Right renal cortex interstitium (tissue), 3 donors: ENCODE results near the gene SPATS1. TPM values are rescaled to one million over a fixed set of nuclear protein-coding genes. Genes with fewer than 3 reads are reported as not detected.
"Not testable (repeated sequence)": the region's sequence is repeated elsewhere in the genome, so short reads cannot be mapped to it uniquely, and the experiment has no call there.

Experiments used
- DNase-seq, 3 donors: peaks; one replicate each; pipeline ENCODE4 v3.0.0-alpha.2; 2013; ENCODE audit warnings: low read depth in 3 of 3, low spot score in 2 of 3
- polyA plus RNA-seq, 3 donors: library from polyadenylated mRNA; unstranded; fragments of 120-200 nt; gene quantifications; one replicate each; pipeline ENCODE4 v1.2.1, GENCODE V29; 2013; ENCODE audit not compliant: insufficient read length in 3 of 3

Gene SPATS1
- polyA plus RNA-seq, 3 donors, result not detected

DNA sequence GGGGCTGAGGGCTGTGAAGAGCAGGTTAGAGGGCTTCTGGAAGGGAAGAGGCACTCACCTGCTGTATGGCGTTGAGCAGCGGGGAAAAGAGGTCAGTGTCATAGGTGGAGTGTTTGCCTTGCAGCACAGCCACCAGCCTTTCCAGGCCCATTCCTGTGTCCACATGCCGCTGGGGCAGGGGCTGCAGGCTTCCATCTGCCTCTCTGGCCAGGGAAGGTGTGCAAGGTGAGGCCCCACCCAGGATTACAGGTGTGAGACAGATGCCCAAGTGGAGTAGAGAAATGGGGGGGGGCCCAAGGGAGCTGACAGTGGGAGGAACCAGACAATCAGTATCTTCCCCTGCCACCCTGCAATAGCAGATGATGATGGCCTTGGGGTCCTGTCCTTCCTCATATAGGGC is 32.2 kb upstream of the SPATS1 start:
- DNase-seq, result no peak

- DNase-seq, result no peak
These were observed 31.1 kb upstream of the SPATS1 start for GRCh38 chr6:44311304-44311703.

- DNase-seq, result no peak
These were observed 30.7 kb upstream of the SPATS1 start for GRCh38 chr6:44311767-44312166.

DNA sequence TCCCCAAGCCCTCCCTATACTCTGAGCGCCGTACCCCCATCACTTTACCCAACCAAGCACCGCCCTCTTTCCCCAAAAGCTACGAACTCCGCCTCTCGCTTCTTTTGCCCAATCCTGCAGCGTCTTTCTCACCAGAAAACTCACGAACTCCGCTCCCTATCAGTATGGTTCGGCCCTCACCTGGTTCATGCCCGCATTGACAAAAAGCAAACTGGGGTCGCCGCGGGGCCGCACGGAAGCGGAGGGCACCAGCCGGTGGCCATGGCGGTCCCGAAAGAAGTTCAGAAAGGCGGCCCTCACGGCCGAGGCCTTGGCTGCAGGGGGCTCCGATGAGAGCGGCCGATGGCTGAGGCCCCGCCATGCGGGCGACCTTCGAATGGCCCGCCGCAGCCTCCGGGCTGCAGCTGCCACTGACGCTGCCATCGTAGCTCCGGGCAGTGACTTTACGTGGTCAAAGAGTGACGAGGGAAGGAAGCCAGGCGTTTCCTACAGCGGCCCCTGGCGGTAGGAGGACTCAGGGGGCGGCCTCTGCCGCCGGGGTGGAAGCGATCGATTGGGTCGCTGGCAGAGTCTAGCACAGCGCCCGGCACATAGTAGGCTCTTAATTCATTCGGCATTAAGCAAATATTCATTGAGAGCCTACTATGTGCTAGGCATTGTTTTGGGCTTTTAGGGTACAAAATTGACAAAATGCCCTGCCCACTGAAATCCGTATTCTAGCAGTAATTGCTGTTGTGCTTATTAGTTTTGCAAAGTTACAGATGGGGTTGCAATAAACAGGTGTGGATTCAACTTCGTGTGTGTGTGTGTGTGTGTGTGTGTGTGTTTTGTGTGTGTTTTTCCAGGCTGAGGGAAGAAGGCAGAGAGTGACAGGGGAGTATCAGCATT is 29.3 kb upstream of the SPATS1 start, which contains the start of gene AARS2:
Gene AARS2 (minus strand): TSS at position 447 of the 888 bp plus-strand sequence. CDS start 24 bp downstream, at position 423.
- peak; percentile 76 for DNase-seq

GRCh38 chr6:44314657-44315056 is 27.8 kb upstream of the SPATS1 start:
- DNase-seq, result not testable (repeated sequence)

- no peak for DNase-seq
These were observed 26.9 kb upstream of the SPATS1 start for GRCh38 chr6:44315516-44315915.

DNA sequence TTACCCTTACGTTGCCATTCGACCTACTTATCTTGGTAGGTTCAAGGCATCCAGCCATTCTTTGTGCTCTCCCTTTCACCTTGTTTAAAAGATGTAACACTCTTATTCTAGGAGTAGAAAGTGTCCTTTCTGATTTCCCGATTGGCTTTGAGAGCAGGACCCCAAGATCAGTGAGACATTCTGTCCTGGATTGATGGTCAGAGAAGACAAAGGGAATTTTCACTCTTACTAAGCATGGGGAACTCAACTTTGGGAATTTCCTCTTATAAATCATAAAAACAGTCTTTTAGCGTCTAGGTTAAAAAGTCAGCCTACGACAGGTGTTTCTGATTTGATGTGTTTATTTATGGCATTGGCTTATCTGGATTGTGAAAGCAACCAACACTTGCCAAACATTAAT is 26.5 kb upstream of the SPATS1 start:
- DNase-seq, result no peak

GRCh38 chr6:44316481-44316880 is 26.0 kb upstream of the SPATS1 start:
- no peak for DNase-seq

GRCh38 chr6:44317136-44317631 is 25.3 kb upstream of the SPATS1 start:
- DNase-seq, result not testable (repeated sequence)

DNA sequence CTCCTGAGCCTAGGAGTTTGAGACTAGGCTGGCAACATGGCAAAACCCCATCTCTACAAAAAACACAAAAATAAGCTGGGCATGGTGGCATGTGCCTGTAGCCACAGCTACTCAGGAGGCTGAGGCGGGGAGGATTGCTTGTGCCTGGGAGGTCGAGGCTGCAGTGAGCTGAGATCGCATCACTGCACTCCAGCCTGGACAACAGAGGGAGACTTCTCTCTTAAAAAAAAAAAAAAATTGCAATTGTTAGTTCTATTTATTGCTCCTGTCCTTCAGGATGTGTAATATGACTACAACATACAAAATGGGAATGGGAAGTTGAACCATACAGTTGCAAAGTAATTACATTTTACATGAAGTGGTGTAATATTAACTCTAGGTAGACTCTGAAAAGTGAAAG is 21.2 kb upstream of the SPATS1 start:
- no peak for DNase-seq

DNA sequence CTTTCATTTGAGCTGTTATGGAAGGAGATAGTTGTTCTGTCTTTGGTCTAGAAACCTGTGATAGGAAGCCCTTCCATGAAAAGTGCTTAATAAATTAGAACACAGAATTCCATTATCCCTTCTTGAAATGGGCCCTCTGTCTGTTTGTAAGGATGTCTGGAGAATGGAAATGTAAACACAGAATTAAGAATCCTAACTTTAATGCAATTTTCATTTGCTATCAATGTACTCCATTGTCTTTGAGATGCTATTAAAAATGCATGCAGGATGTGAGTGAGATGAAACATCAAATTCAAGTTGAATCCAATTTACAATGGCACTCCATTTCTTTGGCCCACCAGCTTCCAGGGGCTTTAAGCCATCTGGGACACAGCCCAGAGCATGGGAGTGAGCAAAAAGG is 15.4 kb upstream of the SPATS1 start:
- no peak for DNase-seq

DNA sequence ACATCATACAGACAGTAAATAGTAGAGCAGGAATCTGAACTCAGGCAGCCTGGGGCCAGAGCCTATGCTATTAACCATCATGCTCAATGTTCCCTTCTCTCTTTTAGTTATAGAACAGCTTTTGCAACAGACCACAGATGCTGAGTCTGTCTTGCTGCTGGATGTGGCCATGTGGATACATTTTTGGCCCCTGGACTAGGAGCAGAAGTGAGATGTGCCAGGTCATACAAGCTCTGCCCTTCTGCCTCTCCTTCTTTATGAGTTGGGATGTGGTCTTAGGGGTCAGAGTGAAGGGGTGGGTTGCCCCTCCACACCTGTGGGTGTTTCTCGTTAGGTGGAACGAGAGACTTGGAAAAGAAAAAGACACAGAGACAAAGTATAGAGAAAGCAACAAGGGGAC is 14.7 kb upstream of the SPATS1 start:
- no peak for DNase-seq

DNA sequence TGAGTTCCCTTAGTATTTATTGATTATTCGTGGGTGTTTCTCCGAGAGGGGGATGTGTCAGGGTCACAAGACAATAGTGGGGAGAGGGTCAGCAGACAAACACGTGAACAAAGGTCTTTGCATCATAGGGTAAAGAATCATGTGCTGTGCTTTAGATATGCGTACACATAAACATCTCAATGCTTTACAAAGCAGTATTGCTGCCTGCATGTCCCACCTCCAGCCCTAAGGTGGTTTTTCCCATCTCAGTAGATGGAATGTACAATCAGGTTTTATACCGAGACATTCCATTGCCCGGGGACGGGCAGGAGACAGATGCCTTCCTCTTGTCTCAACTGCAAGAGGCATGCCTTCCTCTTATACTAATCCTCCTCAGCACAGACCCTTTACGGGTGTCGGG is 14.2 kb upstream of the SPATS1 start:
- not testable (repeated sequence) for DNase-seq

DNA sequence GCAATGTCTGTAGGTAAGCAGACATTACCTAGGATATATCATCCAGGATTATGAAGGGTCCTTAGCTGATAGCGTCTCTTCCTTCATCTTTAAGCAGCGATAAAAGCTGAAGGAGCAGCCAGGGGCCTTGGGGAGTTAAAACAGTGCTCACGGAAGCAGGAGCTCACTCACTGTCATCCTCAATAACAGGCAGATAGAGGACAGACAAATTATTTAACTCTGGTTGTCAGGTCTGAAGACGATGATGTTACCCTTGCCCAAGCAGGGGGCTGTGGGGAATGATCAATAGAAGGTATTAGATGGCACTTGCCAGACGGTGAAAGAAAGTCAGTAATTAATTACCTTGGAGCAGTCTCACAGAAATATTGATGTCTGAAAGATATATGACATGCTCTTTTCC is 12.6 kb upstream of the SPATS1 start:
- DNase-seq, result no peak

DNA sequence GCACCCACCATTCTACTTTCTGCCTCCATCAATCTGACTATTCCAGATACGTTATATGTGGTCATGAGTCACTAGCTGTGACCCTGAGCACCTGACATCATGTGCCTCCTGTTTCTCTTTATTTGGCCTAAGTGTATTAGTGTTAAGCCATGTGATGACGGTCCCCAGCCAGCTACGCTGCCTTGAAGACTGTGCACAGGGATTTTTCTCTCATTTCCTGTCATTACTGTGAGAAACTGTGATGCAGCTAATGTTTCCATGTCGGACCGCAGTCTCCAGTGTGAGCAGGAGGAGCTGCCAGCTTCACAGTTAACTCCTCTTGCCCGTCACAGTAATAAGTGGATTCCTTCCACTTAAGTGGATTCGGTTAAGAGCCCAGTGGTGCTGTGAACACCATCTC is 9.9 kb upstream of the SPATS1 start:
- no peak for DNase-seq

- no peak for DNase-seq
These were observed 9.1 kb upstream of the SPATS1 start for GRCh38 chr6:44333273-44333919.

GRCh38 chr6:44333942-44334341 is 8.5 kb upstream of the SPATS1 start:
- DNase-seq, result no peak

DNA sequence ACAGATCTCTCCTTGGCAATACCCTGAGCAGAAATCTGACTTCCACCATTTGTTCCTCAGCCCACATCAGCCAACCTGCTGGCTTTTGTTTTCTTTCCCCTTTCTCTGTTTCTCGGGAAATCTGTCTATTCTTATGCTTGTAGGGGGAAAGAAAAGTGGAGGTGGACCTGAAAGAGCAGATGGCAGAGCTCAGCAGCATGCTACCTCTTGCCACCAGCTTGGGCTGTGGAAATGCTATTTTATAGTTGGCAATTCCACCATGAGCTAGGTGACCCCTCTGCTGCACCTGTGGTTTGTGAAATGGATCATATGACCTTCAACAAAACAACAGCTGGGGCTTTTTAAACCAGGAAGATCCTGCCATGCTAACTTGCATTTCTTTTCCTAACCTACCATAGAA is 6.8 kb upstream of the SPATS1 start:
- DNase-seq, result no peak

DNA sequence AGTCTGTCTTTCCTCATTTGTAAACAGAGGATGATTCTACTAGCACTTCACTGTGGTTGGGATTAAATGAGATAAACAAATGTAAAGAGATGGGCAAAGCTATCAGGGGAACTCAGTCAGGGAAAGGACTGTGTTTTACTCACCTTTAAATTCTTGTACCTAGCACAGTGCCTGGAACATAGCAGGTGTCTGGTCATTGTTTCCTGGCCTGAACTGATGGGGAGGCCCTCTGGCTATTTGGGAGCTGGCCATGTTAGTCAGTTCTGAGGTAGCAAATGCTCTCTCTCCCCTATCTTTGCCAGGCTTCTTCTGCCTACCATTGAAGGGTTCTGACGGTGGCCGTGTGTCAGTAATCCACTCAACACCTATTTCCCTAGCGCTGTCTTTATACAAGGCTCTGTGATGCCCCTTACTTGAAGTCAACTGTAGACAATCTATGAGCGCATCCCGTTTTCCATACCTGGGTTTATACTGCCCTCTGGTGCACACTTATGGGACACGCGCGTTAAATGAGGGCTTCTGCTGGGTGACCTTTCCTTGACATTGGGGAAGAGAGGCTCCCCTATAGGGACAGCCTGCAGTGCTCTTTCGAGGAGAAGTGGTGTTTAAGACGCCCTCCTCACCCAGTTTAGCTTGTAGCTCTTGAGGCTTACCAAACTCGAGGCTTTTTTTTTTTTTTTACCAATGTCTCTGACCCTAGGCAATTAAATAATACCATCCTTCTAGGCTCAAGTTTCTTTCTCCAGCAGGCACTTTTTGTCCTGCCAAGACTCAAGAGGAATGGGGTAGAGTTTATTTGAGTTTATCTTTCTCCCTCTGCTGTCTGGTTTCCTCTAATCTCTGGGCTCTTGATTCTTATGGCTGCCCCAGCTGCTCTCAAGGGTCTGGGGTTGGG is 4.0 kb upstream of the SPATS1 start:
- DNase-seq, result peak in 2 of 3 donors; percentile 38 to 53

GRCh38 chr6:44339301-44339700 is 3.1 kb upstream of the SPATS1 start:
- DNase-seq, result no peak
